OCI-LY7 (cell line): Measurements from ENCODE around the gene TXNDC11.

Experiments used
- EZH2phosphoT487 ChIP-seq: fragments of 200-600 bp; sonication (generic); IDR thresholded peaks from 2 replicates; pipeline ENCODE4 v1.6.1; 2018; ENCODE audit warnings: low read depth, borderline replicate concordance, mild to moderate bottlenecking, mixed run types, antibody characterized with exemption, low read length, moderate library complexity, mixed read lengths
- TF ChIP-seq, protein P1 (sequence below): fragments of 200-600 bp; sonication (generic); conservative IDR thresholded peaks from 2 replicates; pipeline ENCODE4 v1.5.1; 2014; ENCODE audit warnings: mild to moderate bottlenecking, antibody characterized with exemption, low read length, moderate library complexity, mixed read lengths

DNA sequence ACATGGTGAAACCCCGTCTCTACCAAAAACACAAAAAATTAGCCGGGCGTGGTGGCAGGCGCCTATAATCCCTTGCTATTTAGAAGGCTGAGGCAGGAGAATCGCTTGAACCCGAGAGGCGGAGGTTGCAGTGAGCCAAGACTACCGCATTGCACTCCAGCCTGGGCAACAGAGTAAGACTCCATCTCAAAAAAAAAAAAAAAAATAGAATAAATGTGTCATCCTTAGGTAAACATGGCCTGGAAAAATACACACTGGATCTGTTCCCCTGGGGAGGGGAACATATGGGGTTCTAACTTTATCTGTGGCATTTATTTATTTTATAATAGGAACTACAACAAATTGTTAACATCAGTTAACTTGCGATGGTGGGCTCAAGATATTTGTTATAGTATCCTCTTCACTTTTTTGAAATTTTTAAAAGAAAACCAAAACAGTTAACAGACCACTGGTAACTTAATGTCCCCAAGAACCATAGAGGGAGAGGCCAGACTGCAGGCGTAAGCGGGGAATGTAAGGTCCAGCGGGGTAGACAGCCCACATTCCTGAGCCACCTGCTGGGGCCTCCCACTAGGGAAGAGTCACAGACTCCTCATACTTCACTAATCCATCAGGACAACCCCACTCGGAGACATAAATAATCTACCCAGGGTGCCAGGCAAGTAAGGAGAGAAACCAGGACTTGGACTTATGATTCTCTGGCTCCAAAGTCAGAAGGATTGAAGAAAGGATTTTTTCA is 12.5 kb upstream of the TXNDC11 start:
- no peak for TF ChIP-seq EZH2phosphoT487
- TF ChIP-seq, protein P1, sequence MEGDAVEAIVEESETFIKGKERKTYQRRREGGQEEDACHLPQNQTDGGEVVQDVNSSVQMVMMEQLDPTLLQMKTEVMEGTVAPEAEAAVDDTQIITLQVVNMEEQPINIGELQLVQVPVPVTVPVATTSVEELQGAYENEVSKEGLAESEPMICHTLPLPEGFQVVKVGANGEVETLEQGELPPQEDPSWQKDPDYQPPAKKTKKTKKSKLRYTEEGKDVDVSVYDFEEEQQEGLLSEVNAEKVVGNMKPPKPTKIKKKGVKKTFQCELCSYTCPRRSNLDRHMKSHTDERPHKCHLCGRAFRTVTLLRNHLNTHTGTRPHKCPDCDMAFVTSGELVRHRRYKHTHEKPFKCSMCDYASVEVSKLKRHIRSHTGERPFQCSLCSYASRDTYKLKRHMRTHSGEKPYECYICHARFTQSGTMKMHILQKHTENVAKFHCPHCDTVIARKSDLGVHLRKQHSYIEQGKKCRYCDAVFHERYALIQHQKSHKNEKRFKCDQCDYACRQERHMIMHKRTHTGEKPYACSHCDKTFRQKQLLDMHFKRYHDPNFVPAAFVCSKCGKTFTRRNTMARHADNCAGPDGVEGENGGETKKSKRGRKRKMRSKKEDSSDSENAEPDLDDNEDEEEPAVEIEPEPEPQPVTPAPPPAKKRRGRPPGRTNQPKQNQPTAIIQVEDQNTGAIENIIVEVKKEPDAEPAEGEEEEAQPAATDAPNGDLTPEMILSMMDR: no peak
